AG10803 (cell line): ENCODE data around the gene ORC5.
"Not testable (repeated sequence)": the region's sequence is repeated elsewhere in the genome, so short reads cannot be mapped to it uniquely, and the experiment has no call there.

Experiments used
- DNase-seq: peaks from one replicate; pipeline ENCODE4 v3.0.0; 2010; ENCODE audit warnings: low read depth
- H3K4me3 ChIP-seq: 2 replicates; pipeline ENCODE4 v1.5.1; 2011; ENCODE audit warnings: mild to moderate bottlenecking, low read length, control low read depth
- TF ChIP-seq, protein P1 (sequence below): conservative IDR thresholded peaks from 2 replicates; pipeline ENCODE4 v1.5.1; 2011; ENCODE audit warnings: mild to moderate bottlenecking, low read length, control low read depth, inconsistent platforms

Gene ORC5

DNA sequence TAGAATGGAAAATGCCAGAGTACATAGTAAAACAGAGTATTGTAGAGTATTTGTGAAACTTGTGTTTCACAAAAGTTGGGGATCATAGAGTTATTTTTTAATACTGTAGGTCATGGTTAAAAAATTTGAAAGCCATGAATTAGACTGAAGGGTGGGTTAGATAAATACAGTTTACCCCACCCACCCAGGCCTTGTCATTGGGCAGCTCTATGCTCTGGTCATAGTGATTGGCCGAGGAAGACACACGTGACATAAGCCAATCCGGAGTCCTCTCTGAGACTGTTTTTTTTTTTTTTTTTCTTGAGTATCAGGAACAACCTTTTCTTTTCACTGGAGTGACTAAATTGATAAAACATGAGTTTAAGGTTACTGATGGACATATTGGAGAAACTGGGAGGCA, 33.3 kb upstream of the ORC5 start:
- no peak for DNase-seq
- no peak overlapping the region for H3K4me3 ChIP-seq
- TF ChIP-seq, protein P1, sequence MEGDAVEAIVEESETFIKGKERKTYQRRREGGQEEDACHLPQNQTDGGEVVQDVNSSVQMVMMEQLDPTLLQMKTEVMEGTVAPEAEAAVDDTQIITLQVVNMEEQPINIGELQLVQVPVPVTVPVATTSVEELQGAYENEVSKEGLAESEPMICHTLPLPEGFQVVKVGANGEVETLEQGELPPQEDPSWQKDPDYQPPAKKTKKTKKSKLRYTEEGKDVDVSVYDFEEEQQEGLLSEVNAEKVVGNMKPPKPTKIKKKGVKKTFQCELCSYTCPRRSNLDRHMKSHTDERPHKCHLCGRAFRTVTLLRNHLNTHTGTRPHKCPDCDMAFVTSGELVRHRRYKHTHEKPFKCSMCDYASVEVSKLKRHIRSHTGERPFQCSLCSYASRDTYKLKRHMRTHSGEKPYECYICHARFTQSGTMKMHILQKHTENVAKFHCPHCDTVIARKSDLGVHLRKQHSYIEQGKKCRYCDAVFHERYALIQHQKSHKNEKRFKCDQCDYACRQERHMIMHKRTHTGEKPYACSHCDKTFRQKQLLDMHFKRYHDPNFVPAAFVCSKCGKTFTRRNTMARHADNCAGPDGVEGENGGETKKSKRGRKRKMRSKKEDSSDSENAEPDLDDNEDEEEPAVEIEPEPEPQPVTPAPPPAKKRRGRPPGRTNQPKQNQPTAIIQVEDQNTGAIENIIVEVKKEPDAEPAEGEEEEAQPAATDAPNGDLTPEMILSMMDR = no peak

DNA sequence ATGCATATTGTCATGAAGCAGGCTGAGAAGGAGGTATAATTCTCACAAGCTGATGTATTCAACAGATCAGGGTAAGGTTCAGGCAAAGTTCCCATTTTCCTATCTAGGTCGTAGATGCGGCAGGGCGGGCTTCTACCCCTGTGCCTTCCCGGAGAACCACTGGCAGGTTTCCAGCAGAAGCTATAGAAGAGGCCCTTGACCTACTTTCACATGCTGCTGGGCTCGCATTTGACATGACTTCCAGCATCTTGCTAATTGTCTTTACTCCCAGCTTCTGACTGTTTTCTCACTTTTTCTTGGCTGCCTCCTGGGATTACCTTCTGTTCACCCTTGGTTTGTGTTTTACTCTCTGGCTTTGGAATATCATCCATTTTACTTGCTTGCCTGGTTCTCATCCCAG, 32.6 kb upstream of the ORC5 start:
- DNase-seq = no peak
- no peak overlapping the region for H3K4me3 ChIP-seq
- TF ChIP-seq, protein P1 = no peak

DNA sequence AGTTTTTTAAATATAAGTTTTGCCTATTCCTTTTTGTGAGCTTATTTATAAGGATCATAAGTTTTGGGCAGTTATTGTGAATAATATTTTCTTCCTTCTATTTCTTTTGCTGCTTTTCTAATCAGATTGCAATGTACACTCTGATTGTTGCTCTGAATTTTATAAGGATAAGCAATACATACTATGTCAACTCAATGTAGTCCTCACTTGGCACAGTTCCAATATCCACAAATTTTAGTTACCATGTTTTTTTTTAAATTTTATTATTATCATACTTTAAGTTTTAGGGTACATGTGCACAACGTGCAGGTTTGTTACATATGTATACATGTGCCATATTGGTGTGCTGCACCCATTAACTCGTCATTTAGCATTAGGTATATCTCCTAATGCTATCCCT, 27.2 kb upstream of the ORC5 start:
- DNase-seq, H3K4me3 ChIP-seq: not testable (repeated sequence)

DNA sequence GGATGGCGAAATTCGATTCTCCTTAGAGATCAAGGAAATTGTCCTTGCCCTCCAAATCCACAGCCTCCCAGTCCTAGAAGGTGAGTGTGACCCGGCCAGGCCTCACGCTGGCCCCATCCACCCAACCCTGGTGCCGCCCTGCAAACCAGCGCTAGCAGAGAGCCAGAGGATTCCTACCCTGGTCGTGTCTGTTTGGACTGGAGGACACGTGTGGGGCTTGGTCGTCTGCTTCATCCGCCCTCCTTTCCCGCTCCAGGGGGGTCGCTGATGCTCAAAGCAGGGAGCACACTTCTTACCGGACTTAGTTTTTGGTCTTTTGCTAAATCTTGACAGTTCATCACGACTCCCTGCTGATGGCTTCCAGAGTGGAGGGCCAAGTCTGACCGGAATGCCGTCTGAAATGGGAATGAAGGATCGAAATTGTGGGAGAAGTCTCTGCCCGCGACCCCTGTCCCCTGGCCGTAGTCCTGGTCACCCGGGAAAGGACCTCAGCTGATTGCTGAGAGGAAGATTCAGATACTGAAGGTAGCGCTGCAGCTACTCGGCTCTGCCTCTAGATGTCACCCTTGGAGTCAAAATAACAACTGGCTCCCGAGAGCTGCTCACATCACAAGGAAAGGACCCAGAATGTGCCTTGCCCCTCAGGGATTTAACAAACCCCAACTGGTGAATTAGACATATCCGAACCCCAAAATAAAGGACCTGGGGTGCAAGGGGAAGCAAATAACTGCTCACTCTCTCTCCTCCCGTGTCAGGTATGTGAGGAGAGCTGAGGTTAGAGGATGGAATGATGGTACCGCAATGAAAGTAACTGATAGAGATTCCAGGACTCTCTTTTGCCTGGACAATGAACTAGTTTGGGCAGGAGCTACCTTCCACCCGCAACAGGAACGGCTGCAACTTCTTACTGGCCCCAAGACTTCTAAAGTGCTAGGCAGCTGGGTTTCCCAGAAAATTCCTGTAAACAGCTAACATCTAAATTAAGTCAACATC, 23.5 kb upstream of the ORC5 start:
- TF ChIP-seq, protein P1 = peak; percentile 93
- H3K4me3 ChIP-seq = no peak overlapping the region

DNA sequence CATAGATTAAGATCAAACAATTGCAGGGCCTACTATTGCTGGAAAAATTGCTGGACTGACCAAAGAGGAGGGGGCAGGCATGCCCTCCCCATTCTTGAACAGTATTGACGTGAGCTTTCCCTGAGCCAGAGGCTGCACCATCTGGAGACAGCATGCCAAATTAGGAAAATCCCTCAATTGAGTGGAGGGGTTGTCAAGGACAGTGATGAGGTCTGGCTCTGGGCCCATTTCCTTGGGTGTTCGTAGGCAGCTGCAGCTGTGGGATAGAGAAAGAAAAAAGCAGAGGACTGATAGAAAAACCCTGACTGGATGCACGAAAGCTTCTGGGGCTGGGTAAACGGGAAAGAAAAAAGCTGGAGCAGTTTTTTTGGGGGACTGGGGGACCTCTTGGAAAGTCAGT, 22.8 kb upstream of the ORC5 start:
- DNase-seq = peak; percentile 25
- H3K4me3 ChIP-seq = no peak overlapping the region
- TF ChIP-seq, protein P1 = no peak

More for the DNA sequence above, 23.5 kb upstream of the ORC5 start:
- peak; percentile 49 for DNase-seq

DNA sequence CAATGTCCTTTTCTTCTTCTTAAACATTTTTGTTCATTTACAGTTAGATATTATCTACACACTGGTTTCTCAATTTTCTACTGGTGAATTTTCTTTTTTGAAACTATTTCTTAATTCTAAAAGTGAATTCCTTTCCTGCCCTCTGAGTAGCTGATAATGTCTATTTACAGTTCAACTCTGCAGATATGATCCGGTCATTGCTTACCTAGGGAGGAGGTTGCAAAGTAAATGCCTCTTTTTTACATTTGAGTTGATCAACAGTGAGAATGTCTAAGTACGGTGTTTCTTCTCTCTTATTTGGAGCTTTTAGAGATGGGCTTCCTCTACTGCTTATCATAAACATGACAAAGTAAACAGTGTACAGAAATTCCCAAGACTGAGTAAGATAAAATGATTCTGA, 20.6 kb upstream of the ORC5 start:
- TF ChIP-seq, protein P1 = no peak
- no peak for DNase-seq
- no peak overlapping the region for H3K4me3 ChIP-seq

DNA sequence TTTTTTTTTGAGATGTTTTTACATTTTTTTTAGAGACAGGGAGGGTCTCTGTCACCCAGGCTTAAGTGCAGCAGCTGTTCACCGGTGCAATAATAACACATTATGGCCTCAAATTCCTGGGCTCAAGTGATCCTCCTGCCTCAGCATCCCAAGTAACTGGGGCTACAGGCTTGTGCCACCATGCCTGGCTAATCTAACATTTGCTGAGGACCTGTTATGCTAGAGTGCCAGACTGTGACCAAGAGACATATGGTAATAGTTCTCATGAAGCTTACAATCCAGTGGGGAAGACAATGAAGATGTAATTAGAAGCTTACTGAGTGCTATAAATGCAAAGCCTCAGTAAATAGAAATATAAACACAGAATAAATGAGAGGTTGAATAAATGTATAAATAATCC, 17.6 kb upstream of the ORC5 start:
- H3K4me3 ChIP-seq = no peak overlapping the region
- TF ChIP-seq, protein P1 = no peak
- no peak for DNase-seq
